ENCODE data around the gene ZNF343. TPM values are rescaled to one million over a fixed set of nuclear protein-coding genes. Genes with fewer than 3 reads are reported as not detected.

Gene ZNF343
- total RNA-seq, 1 experiment from 2014 or later, result 13.8 TPM

GRCh38 chr20:2544211-2544610 lies 35.5 kb upstream of the ZNF343 start:
- Histone ChIP-seq H3K27me3 (replicated peaks; ENCODE audit: insufficient read depth, low read depth, low read length, poor library complexity) (peaks cover 27% of the 10 kb centered on the region), H3K4me1 (ENCODE audit: insufficient read depth, low read length, poor library complexity, severe bottlenecking) (no peaks in the 10 kb centered on the region), H3K9me3 (ENCODE audit: low read depth, low read length, poor library complexity, severe bottlenecking) (no peaks in the 10 kb centered on the region), H3K27ac (ENCODE audit: low read depth, low read length, poor library complexity, severe bottlenecking) (no peak overlapping the region), H3K4me3 (ENCODE audit: low read depth, low read length, poor library complexity, severe bottlenecking) (no peak overlapping the region), H3K36me3 (ENCODE audit: insufficient read depth, low read length, poor library complexity, severe bottlenecking) (no peaks in the 10 kb centered on the region)
- POLR2A ChIA-PET (ENCODE audit: low non-redundant PET), result no interaction called here
- DNase-seq (ENCODE audit: low spot score), result no peak
- TF ChIP-seq, protein P1, sequence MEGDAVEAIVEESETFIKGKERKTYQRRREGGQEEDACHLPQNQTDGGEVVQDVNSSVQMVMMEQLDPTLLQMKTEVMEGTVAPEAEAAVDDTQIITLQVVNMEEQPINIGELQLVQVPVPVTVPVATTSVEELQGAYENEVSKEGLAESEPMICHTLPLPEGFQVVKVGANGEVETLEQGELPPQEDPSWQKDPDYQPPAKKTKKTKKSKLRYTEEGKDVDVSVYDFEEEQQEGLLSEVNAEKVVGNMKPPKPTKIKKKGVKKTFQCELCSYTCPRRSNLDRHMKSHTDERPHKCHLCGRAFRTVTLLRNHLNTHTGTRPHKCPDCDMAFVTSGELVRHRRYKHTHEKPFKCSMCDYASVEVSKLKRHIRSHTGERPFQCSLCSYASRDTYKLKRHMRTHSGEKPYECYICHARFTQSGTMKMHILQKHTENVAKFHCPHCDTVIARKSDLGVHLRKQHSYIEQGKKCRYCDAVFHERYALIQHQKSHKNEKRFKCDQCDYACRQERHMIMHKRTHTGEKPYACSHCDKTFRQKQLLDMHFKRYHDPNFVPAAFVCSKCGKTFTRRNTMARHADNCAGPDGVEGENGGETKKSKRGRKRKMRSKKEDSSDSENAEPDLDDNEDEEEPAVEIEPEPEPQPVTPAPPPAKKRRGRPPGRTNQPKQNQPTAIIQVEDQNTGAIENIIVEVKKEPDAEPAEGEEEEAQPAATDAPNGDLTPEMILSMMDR (conservative IDR thresholded peaks at IDR 0.05; ENCODE audit: low read depth, low read length), result no peak
- no peak for TF ChIP-seq EZH2 (IDR thresholded peaks at IDR 0.05; ENCODE audit: borderline replicate concordance, low read depth, low read length, poor library complexity, severe bottlenecking)
- CTCF ChIA-PET, result interaction anchor here (0.7 kb wide), 2 partner anchors 20 to 77 kb away, joined by 5 to 7 read pairs; no protein-coding TSS in a partner anchor
- intact Hi-C loops (cut with micrococcal nuclease; ENCODE audit: unreplicated experiment), result no loop called here
- BruUV-seq (replicated peaks), result no TSS peak

GRCh38 chr20:2542361-2542760 lies 33.6 kb upstream of the ZNF343 start:
- H3K27ac ChIP-seq (ENCODE audit: low read depth, low read length, poor library complexity, severe bottlenecking), result no peak overlapping the region
- TF ChIP-seq EZH2 (IDR thresholded peaks at IDR 0.05; ENCODE audit: borderline replicate concordance, low read depth, low read length, poor library complexity, severe bottlenecking), result no peak
- TF ChIP-seq, protein P1 (conservative IDR thresholded peaks at IDR 0.05; ENCODE audit: low read depth, low read length), result no peak
- peaks cover 13% of the 10 kb centered on the region for H3K27me3 ChIP-seq (replicated peaks; ENCODE audit: insufficient read depth, low read depth, low read length, poor library complexity)
- H3K4me3 ChIP-seq (ENCODE audit: low read depth, low read length, poor library complexity, severe bottlenecking), result no peak overlapping the region
- no peaks in the 10 kb centered on the region for H3K9me3 ChIP-seq (ENCODE audit: low read depth, low read length, poor library complexity, severe bottlenecking)
- ChIA-PET CTCF (no interaction called here), POLR2A (ENCODE audit: low non-redundant PET) (no interaction called here)
- H3K4me1 ChIP-seq (ENCODE audit: insufficient read depth, low read length, poor library complexity, severe bottlenecking), result no peaks in the 10 kb centered on the region
- H3K36me3 ChIP-seq (ENCODE audit: insufficient read depth, low read length, poor library complexity, severe bottlenecking), result no peaks in the 10 kb centered on the region
- BruUV-seq (replicated peaks), result no TSS peak
- intact Hi-C loops (cut with micrococcal nuclease; ENCODE audit: unreplicated experiment), result no loop called here
- DNase-seq (ENCODE audit: low spot score), result no peak

- DNase-seq (ENCODE audit: low spot score), result no peak
- no peak overlapping the region for H3K4me3 ChIP-seq (ENCODE audit: low read depth, low read length, poor library complexity, severe bottlenecking)
- ChIA-PET CTCF (no interaction called here), POLR2A (ENCODE audit: low non-redundant PET) (no interaction called here)
- BruUV-seq (replicated peaks), result no TSS peak
- no peaks in the 10 kb centered on the region for H3K4me1 ChIP-seq (ENCODE audit: insufficient read depth, low read length, poor library complexity, severe bottlenecking)
- H3K9me3 ChIP-seq (ENCODE audit: low read depth, low read length, poor library complexity, severe bottlenecking), result no peaks in the 10 kb centered on the region
- H3K27me3 ChIP-seq (replicated peaks; ENCODE audit: insufficient read depth, low read depth, low read length, poor library complexity), result peaks cover 9% of the 10 kb centered on the region
- no peak for TF ChIP-seq EZH2 (IDR thresholded peaks at IDR 0.05; ENCODE audit: borderline replicate concordance, low read depth, low read length, poor library complexity, severe bottlenecking)
- TF ChIP-seq, protein P1 (conservative IDR thresholded peaks at IDR 0.05; ENCODE audit: low read depth, low read length), result no peak
- no peak overlapping the region for H3K27ac ChIP-seq (ENCODE audit: low read depth, low read length, poor library complexity, severe bottlenecking)
- intact Hi-C loops (cut with micrococcal nuclease; ENCODE audit: unreplicated experiment), result no loop called here
- H3K36me3 ChIP-seq (ENCODE audit: insufficient read depth, low read length, poor library complexity, severe bottlenecking), result no peaks in the 10 kb centered on the region
These were observed 33.2 kb upstream of the ZNF343 start for GRCh38 chr20:2541940-2542339.

Measured in A673 (cell line).